Fibroblast of skin of back (primary cell): ENCODE measurements around the gene LANCL1.

Source experiments
- DNase-seq: peaks from one replicate; pipeline ENCODE4 v3.0.0-alpha.2; 2013

Gene LANCL1

DNA sequence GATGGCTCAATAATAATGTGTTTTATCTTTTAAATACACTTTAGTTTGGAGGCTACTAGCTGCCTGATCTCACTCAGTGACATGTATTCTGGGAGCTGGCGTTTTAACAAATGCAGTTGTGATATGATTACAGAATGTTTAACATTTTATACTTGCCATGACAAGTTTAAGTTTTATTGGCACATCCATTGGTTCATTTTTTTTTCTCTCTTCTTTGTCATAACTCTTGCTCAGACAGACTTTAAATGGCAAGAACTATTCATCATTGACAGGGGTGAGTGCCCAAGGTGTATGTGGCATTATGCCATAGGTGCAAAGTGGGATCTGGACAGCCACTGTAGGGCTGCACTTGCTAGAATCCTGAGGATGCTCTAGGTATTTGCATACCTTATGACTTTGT lies 89.5 kb downstream of the LANCL1 start:
- DNase-seq: no peak
